Thoracic aorta (tissue), 2 donors: ENCODE results near the gene URGCP. TPM values are rescaled to one million over a fixed set of nuclear protein-coding genes. Genes with fewer than 3 reads are reported as not detected.

ENCODE experiments used
- ATAC-seq: fragments of 150-250 bp; one replicate; pipeline ENCODE4 v1.8.0; 2017; ENCODE audit warnings: low read depth; ENCODE audit not compliant: insufficient number of reproducible peaks, low FRiP score
- DNase-seq: peaks from one replicate; pipeline ENCODE4 v3.0.0-alpha.2; 2020; ENCODE audit warnings: low spot score
- H3K27ac ChIP-seq, 2 donors: fragments of 200-600 bp; sonication (generic); 1 replicate in 1 of 2; 2 replicates in 1 of 2; pipeline ENCODE4 v1.5.1; 2016; ENCODE audit warnings: mild to moderate bottlenecking in 2 of 2, moderate library complexity in 2 of 2
- H3K27me3 ChIP-seq: fragments of 200-600 bp; sonication (generic); replicated peaks from 2 replicates; pipeline ENCODE4 v1.6.0; 2016; ENCODE audit warnings: mild to moderate bottlenecking; ENCODE audit not compliant: insufficient read depth
- H3K36me3 ChIP-seq: fragments of 200-600 bp; sonication (generic); one replicate; pipeline ENCODE4 v1.5.1; 2016
- H3K4me1 ChIP-seq, 2 donors: fragments of 200-600 bp; sonication (generic); 1 replicate in 1 of 2; 2 replicates in 1 of 2; pipeline versions ENCODE4 v1.5.1 to v1.6.0; 2016; ENCODE audit warnings: low read depth in 2 of 2, mild to moderate bottlenecking in 1 of 2; ENCODE audit not compliant: control insufficient read depth in 1 of 2
- H3K4me3 ChIP-seq: fragments of 200-600 bp; sonication (generic); 2 replicates; pipeline ENCODE4 v1.5.1; 2016; ENCODE audit warnings: mild to moderate bottlenecking
- H3K9me3 ChIP-seq: fragments of 200-600 bp; sonication (generic); 2 replicates; pipeline ENCODE4 v1.5.1; 2016
- CTCF ChIP-seq: fragments of 200-600 bp; sonication (generic); IDR thresholded peaks from one replicate; pipeline ENCODE4 v1.5.1; 2019; ENCODE audit warnings: antibody characterized with exemption
- total RNA-seq, 2 donors: library from RNA; depleted of rRNA; stranded (reverse); fragments of >200 nt; gene quantifications; one replicate each; pipeline versions ENCODE4 v1.1.0 to v1.2.3, GENCODE V29; 2016

Gene URGCP
- total RNA-seq, 2 donors from 2014 or later, result 33.7 to 41.0 TPM

- ATAC-seq (no peak), DNase-seq (no peak)
- Histone ChIP-seq H3K4me1 (no peaks in the 10 kb centered on the region), H3K4me3 (no peak overlapping the region), H3K36me3 (no peaks in the 10 kb centered on the region), H3K27ac (no peak overlapping the region), H3K27me3 (no peaks in the 10 kb centered on the region), H3K9me3 (no peaks in the 10 kb centered on the region)
- no peak for TF ChIP-seq CTCF
Observed at GRCh38 chr7:43847496-43847895, 58.9 kb downstream of the URGCP start.

GRCh38 chr7:43844662-43845061, 61.7 kb downstream of the URGCP start:
- H3K9me3 ChIP-seq, result no peaks in the 10 kb centered on the region
- H3K36me3 ChIP-seq, result no peaks in the 10 kb centered on the region
- no peak for DNase-seq
- no peak for ATAC-seq
- no peaks in the 10 kb centered on the region for H3K4me1 ChIP-seq
- TF ChIP-seq CTCF, result no peak
- no peaks in the 10 kb centered on the region for H3K27me3 ChIP-seq
- H3K4me3 ChIP-seq, result no peak overlapping the region
- H3K27ac ChIP-seq, result no peak overlapping the region

GRCh38 chr7:43844257-43844656, 62.1 kb downstream of the URGCP start:
- DNase-seq (no peak), ATAC-seq (no peak)
- no peaks in the 10 kb centered on the region for H3K36me3 ChIP-seq
- H3K4me3 ChIP-seq, result no peak overlapping the region
- H3K4me1 ChIP-seq, result no peaks in the 10 kb centered on the region
- TF ChIP-seq CTCF, result no peak
- no peaks in the 10 kb centered on the region for H3K27me3 ChIP-seq
- no peaks in the 10 kb centered on the region for H3K9me3 ChIP-seq
- no peak overlapping the region for H3K27ac ChIP-seq

GRCh38 chr7:43843296-43843695, 63.1 kb downstream of the URGCP start:
- H3K4me1 ChIP-seq, result no peaks in the 10 kb centered on the region
- ATAC-seq (no peak), DNase-seq (no peak)
- no peaks in the 10 kb centered on the region for H3K36me3 ChIP-seq
- H3K9me3 ChIP-seq, result no peaks in the 10 kb centered on the region
- no peak overlapping the region for H3K27ac ChIP-seq
- no peak for TF ChIP-seq CTCF
- no peak overlapping the region for H3K4me3 ChIP-seq
- no peaks in the 10 kb centered on the region for H3K27me3 ChIP-seq

GRCh38 chr7:43838201-43838658, 68.2 kb downstream of the URGCP start:
- ATAC-seq (peak; percentile 16), DNase-seq (no peak)
- Histone ChIP-seq H3K9me3 (no peaks in the 10 kb centered on the region), H3K27me3 (no peaks in the 10 kb centered on the region), H3K36me3 (no peaks in the 10 kb centered on the region), H3K27ac (no peak overlapping the region), H3K4me3 (peak overlapping the region; percentile 59), H3K4me1 (no peaks in the 10 kb centered on the region)
- no peak for TF ChIP-seq CTCF
